Activated gamma-delta T cell treated with anti-CD3 and anti-CD28 coated beads, Interleukin-2, amount 50 U/mL, for 16 hours (primary cell): ENCODE measurements around the gene PKN1.
A peak's percentile ranks its signal among the peaks of the same experiment; 100 is the strongest.
"Not testable (repeated sequence)": the region's sequence is repeated elsewhere in the genome, so short reads cannot be mapped to it uniquely, and the experiment has no call there.

ENCODE experiments used
- DNase-seq: peaks from one replicate; pipeline ENCODE4 v3.0.0-alpha.2; 2020; ENCODE audit warnings: low read depth

Gene PKN1

GRCh38 chr19:14432791-14433553 lies at the start of gene PKN1:
TSS of gene PKN1 (plus strand) at chr19:14433306. CDS start at chr19:14433522, 216 bp downstream.
- DNase-seq, result no peak

- DNase-seq, result peak; percentile 58
These were observed 49.2 kb upstream of the PKN1 start for GRCh38 chr19:14383661-14384555.

GRCh38 chr19:14385492-14385891 lies 47.6 kb upstream of the PKN1 start:
- no peak for DNase-seq

DNA sequence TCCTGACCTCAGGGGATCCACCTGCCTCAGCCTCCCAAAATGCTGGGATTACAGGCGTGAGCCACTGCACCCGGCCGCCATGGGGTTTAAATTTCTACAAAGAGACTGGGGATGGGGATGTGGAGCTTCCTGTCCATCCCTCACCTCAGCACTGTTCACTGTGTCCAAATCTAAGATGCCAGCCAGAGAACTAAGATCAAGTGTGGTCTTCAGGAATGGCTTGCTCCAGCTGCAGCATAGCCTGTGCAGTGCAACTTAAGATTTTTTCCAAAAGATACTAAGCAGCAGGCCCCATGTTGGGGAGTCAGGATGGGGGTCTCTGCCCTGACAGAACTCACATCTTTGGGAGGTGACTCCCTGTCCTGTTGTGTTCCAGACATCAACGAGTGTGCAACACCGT lies 42.6 kb upstream of the PKN1 start:
- DNase-seq, result no peak

DNA sequence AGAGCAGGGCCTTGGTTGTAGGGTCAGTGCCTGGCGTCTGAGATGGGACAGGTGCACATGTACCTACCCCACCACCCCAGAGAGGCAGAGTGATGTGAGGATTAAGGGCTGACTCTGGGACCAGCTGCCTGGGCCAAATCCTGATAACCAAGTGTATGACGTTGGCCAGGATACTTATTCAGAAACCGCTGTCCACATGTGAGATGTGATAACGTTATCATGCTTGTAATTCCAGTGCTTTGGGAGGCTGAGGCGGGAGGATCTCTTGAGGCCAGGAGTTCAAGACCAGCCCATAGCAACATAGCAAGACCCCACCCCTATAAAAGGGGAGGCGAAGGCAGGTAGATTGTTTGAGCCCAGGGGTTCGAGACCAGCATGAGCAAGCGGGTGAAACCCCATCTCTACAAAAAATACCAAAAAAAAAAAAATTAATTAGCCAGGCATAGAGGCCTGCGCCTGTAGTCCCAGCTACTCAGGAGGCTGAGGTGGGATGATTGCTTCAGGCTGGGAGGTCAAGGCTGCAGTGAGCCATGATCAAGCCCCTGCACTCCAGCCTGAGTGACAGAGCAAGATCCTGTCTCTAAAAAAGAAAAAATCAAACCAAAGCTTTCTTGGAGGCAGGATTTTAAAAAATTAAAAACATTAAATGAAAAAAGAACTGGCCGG lies 41.8 kb upstream of the PKN1 start:
- DNase-seq, result no peak

DNA sequence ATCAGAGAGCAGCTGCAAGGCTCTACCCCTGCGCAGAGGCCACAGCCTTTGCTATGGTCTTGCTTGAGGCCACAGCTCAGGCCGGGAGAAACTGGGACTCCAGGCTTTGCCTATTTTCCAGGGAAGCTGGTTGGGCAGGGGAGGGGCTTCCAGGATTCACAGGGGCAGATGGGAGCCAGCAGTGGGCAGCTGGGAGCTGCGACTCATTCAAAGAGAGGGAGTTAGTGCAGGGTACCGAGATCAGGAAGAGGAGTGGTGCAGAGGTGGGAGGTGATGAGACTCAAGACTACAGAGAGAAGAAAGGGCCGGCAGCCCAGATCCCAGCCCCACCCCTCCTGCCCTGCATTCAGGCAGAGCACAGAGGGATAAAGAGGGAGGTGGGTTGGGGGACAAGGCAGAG lies 39.8 kb upstream of the PKN1 start:
- no peak for DNase-seq

GRCh38 chr19:14394167-14394566 lies 38.9 kb upstream of the PKN1 start:
- DNase-seq, result no peak

DNA sequence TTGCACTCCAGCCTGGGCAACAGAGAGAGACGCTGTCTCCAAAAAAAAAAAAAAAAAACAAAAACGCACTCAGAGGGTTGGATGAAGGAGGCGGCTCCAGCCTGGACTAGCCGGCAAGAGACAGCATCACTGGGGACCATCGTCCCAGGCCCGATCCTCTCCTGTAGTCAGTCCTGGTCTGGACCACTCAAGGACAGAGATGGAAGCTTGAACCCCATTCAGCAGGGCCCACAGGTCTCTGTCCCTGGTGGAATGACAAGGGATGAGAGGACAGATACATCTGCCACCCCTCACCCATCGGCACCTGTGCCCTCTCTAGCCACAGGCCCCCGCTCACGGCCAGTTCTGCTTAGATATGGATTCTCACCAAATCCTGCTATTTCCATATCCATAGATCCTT lies 37.8 kb upstream of the PKN1 start:
- no peak for DNase-seq

GRCh38 chr19:14395710-14396336 lies 37.3 kb upstream of the PKN1 start:
- DNase-seq, result no peak

DNA sequence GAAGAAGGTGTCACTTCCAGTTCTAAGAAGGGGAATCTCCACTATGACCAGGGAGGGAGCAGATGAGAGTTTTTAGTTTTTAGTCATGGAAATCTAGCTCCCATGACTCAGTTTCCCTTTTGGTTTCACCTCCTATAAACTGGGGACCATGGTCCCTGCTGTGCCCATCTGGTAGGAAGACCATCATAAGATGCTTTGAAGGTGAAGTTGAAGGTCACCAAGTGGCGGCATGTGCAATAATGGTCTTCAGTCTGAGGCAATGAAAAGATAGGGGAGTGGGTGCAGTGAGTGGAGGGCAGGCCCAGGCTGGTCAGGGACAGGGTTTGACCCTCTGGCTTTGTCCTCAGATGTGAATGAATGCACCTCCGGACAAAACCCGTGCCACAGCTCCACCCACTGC lies 36.4 kb upstream of the PKN1 start:
- DNase-seq, result not testable (repeated sequence)

- not testable (repeated sequence) for DNase-seq
These were observed 35.9 kb upstream of the PKN1 start for GRCh38 chr19:14397168-14397567.

GRCh38 chr19:14400951-14401431 lies 32.1 kb upstream of the PKN1 start:
- DNase-seq, result no peak

DNA sequence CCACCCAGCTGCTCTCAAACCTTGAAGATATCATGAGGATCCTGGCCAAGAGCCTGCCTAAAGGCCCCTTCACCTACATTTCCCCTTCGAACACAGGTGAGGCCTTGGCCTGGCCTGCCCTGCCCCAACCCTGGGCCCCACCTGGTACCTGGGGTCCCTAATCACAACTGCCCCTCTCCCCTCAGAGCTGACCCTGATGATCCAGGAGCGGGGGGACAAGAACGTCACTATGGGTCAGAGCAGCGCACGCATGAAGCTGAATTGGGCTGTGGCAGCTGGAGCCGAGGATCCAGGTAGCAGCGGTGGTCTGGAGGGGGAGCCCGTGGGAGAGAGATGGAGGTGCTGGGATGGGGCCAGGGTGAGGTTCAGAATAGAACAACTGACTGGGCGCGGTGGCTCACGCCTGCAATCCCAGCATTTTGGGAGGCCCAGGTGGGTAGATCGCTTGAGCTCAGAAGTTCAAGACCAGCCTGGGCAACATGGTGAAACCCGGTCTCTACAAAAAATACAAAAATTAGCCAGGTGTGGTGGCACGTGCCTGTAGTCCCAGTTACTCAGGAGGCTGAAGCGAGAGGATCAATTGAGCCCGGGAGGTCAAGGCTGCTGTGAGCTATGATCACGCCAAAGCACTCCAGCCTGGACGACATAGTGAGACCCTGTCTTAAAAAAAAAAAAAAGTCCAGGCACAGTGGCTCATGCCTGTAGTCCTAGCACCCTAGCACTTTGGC lies 31.5 kb upstream of the PKN1 start:
- no peak for DNase-seq

GRCh38 chr19:14402332-14403144 lies 30.6 kb upstream of the PKN1 start:
- DNase-seq, result no peak

DNA sequence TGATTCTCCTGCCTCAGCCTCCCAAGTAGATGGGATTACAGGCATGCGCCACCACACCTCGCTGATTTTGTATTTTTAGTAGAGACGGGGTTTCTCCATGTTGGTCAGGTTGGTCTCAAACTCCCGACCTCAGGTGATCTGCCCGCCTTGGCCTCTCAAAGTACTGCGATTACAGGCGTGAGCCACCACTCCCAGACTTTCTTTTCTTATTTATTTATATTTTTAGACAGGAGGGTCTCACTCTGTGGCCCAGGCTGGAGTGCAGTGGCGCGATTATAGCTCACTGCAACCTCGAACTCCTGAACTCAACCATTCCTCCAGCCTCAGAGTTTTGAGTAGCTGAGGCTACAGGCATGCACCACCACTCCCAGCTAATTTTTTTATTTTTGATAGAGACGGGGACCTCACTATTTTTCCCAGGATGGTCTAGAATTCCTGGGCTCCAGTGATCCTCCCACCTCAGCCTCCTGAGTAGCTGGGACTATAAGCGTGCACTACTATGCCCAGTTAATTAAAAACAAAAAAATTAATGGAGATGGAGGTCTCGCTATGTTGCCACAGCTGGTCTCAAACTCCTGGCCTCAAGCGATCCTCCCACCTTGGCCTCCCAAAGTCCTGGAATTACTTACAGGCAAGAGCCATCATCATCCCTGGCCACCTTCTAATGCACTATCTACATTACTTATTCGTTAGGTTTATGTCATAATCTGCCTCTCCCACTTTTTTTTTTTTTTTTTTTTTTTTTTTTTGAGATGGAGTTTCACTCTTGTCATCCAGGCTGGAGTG lies 29.8 kb upstream of the PKN1 start:
- DNase-seq, result not testable (repeated sequence)

DNA sequence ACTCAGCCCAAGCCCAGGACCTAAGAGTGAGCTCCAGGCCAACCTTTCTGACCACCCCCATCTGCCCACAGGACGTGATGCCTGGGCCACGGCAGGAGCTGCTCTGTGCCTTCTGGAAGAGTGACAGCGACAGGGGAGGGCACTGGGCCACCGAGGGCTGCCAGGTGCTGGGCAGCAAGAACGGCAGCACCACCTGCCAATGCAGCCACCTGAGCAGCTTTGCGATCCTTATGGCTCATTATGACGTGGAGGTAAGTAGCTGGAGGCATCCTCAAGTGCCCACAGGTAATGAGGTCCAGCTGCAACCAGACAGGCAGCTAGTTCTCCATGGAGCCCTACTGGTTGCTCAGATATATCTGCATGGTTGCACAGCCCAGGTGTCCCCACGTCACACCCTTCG lies 28.8 kb upstream of the PKN1 start:
- no peak for DNase-seq

GRCh38 chr19:14405380-14405757 lies 27.7 kb upstream of the PKN1 start:
- no peak for DNase-seq

- DNase-seq, result peak; percentile 78
These were observed 27.1 kb upstream of the PKN1 start for GRCh38 chr19:14405758-14406644.
